HEK293T (cell line): Measurements from ENCODE around the gene PAQR3.

ENCODE experiments used
- CTCF ChIA-PET: fragments of 350-600 bp; formaldehyde crosslinking; extraction: SDS; loops from one replicate; lab custom pipeline; 2021; ENCODE audit warnings: antibody characterized with exemption, inconsistent platforms; lab: Yijun Ruan, JAX
- POLR2A ChIA-PET: fragments of 350-600 bp; formaldehyde crosslinking; extraction: SDS; loops from one replicate; lab custom pipeline; 2020; ENCODE audit warnings: antibody characterized with exemption, inconsistent platforms; lab: Yijun Ruan, JAX
- DNase-seq: peaks from one replicate; pipeline ENCODE4 v3.0.0; 2012; ENCODE audit warnings: mixed read lengths; ENCODE audit errors: extremely low spot score
- ARNT ChIP-seq: fragments of 450-650 bp; IDR thresholded peaks from 2 replicates; pipeline ENCODE4 v1.6.1; 2017; ENCODE audit warnings: mild to moderate bottlenecking
- BHLHE40 ChIP-seq: fragments of 450-650 bp; IDR thresholded peaks from 2 replicates; pipeline ENCODE4 v1.6.1; 2016; ENCODE audit warnings: mild to moderate bottlenecking, moderate library complexity, borderline replicate concordance
- CTBP1 ChIP-seq: fragments of 450-650 bp; IDR thresholded peaks from 2 replicates; pipeline ENCODE4 v1.6.1; 2016; ENCODE audit warnings: borderline replicate concordance
- ELF4 ChIP-seq: fragments of 450-650 bp; IDR thresholded peaks from 2 replicates; pipeline ENCODE4 v1.6.1; 2017; ENCODE audit warnings: antibody characterized with exemption
- FOXA1 ChIP-seq: fragments of 450-650 bp; IDR thresholded peaks from 2 replicates; pipeline ENCODE4 v1.6.1; 2016; ENCODE audit warnings: mild to moderate bottlenecking
- FOXK2 ChIP-seq: fragments of 450-650 bp; IDR thresholded peaks from 2 replicates; pipeline ENCODE4 v1.6.1; 2016; ENCODE audit warnings: mild to moderate bottlenecking
- FOXM1 ChIP-seq: fragments of 450-650 bp; IDR thresholded peaks from 2 replicates; pipeline ENCODE4 v1.6.1; 2017; ENCODE audit warnings: mild to moderate bottlenecking, borderline replicate concordance
- HDGF ChIP-seq: fragments of 450-650 bp; IDR thresholded peaks from 2 replicates; pipeline ENCODE4 v1.6.1; 2017; ENCODE audit warnings: antibody characterized with exemption, borderline replicate concordance
- L3MBTL2 ChIP-seq: fragments of 450-650 bp; conservative IDR thresholded peaks from 2 replicates; pipeline ENCODE4 v1.6.1; 2016; ENCODE audit warnings: mild to moderate bottlenecking
- LEF1 ChIP-seq: fragments of 450-650 bp; IDR thresholded peaks from 2 replicates; pipeline ENCODE4 v1.6.1; 2017; ENCODE audit warnings: mild to moderate bottlenecking, borderline replicate concordance
- NFRKB ChIP-seq: fragments of 450-650 bp; IDR thresholded peaks from 2 replicates; pipeline ENCODE4 v1.6.1; 2016; ENCODE audit warnings: mild to moderate bottlenecking, moderate library complexity
- PKNOX1 ChIP-seq: fragments of 450-650 bp; IDR thresholded peaks from 2 replicates; pipeline ENCODE4 v1.6.1; 2016
- SP1 ChIP-seq: fragments of 450-650 bp; IDR thresholded peaks from 2 replicates; pipeline ENCODE4 v1.6.1; 2017
- SUZ12 ChIP-seq: fragments of 450-650 bp; IDR thresholded peaks from 2 replicates; pipeline ENCODE4 v1.6.1; 2016; ENCODE audit warnings: mild to moderate bottlenecking
- TARDBP ChIP-seq: fragments of 450-650 bp; IDR thresholded peaks from 2 replicates; pipeline ENCODE4 v1.6.1; 2016
- ZNF384 ChIP-seq: fragments of 450-650 bp; IDR thresholded peaks from 2 replicates; pipeline ENCODE4 v1.6.1; 2016

Gene PAQR3

GRCh38 chr4:78907638-78908037, 31.6 kb downstream of the PAQR3 start:
- no peak for TF ChIP-seq FOXA1
- no peak for TF ChIP-seq ARNT
- no peak for TF ChIP-seq ZNF384
- no peak for TF ChIP-seq PKNOX1
- no peak for TF ChIP-seq FOXK2
- TF ChIP-seq SUZ12: no peak
- TF ChIP-seq NFRKB: no peak
- TF ChIP-seq L3MBTL2: no peak
- TF ChIP-seq FOXM1: no peak
- TF ChIP-seq SP1: no peak
- TF ChIP-seq CTBP1: no peak
- TF ChIP-seq HDGF: no peak
- no peak for TF ChIP-seq LEF1
- no peak for TF ChIP-seq TARDBP
- TF ChIP-seq ELF4: no peak
- TF ChIP-seq BHLHE40: no peak

GRCh38 chr4:78904143-78904542, 35.1 kb downstream of the PAQR3 start:
- no peak for TF ChIP-seq FOXM1
- no peak for TF ChIP-seq PKNOX1
- no peak for TF ChIP-seq HDGF
- TF ChIP-seq BHLHE40: no peak
- TF ChIP-seq ARNT: no peak
- CTCF ChIA-PET: no interaction called here
- DNase-seq: no peak
- POLR2A ChIA-PET: no interaction called here

More at GRCh38 chr4:78907638-78908037, 31.6 kb downstream of the PAQR3 start:
- no peak for DNase-seq
- POLR2A ChIA-PET: no interaction called here
- CTCF ChIA-PET: interaction anchor here (0.6 kb wide), 1 partner anchor 1043 kb away, joined by 4 read pairs; no protein-coding TSS in a partner anchor

GRCh38 chr4:78902298-78902697, 36.9 kb downstream of the PAQR3 start:
- ChIA-PET CTCF (no interaction called here), POLR2A (no interaction called here)
- TF ChIP-seq TARDBP (no peak), LEF1 (no peak), SUZ12 (no peak), L3MBTL2 (no peak), ARNT (no peak), PKNOX1 (no peak), FOXM1 (no peak), FOXK2 (no peak), ZNF384 (no peak)
- no peak for DNase-seq

GRCh38 chr4:78901882-78902281, 37.4 kb downstream of the PAQR3 start:
- ChIA-PET CTCF (no interaction called here), POLR2A (no interaction called here)
- DNase-seq: no peak
- TF ChIP-seq ZNF384 (no peak), CTBP1 (no peak), PKNOX1 (no peak), LEF1 (no peak), FOXM1 (no peak), TARDBP (no peak), L3MBTL2 (no peak), SP1 (no peak), HDGF (no peak), ELF4 (no peak), FOXA1 (no peak), ARNT (no peak), BHLHE40 (no peak), FOXK2 (no peak), NFRKB (no peak)

- TF ChIP-seq L3MBTL2 (no peak), FOXM1 (no peak), ELF4 (no peak), LEF1 (no peak), SP1 (no peak), PKNOX1 (no peak), FOXA1 (no peak), NFRKB (no peak), CTBP1 (no peak), HDGF (no peak)
- CTCF ChIA-PET: no interaction called here
- DNase-seq: no peak
- POLR2A ChIA-PET: no interaction called here
These were observed 39.9 kb downstream of the PAQR3 start for GRCh38 chr4:78899302-78899701.
